ENCODE data around the gene NPSR1. TPM values are rescaled to one million over a fixed set of nuclear protein-coding genes. Genes with fewer than 3 reads are reported as not detected.

The NPSR1 gene
- not detected for total RNA-seq

GRCh38 chr7:34657632-34658268, at the start of gene NPSR1:
NPSR1 (plus strand) TSS chr7:34658218; CDS start chr7:34658413, 195 bp downstream.

Small RNAs within 50 kb of the gene (small RNA-seq; reads per million reads assigned to genes)
- gene RF00322 (0 reads per million in 2 donors), gene RN7SL132P (0 reads per million in 2 donors)

Data from melanocyte of skin (primary cell).